RWPE2 (cell line): ENCODE measurements around the gene LNPEP.

Experiments used
- ATAC-seq: fragments of 200-7000 bp; cut with Tn5 transposase; 3 replicates; pipeline ENCODE4 v1.9.1; 2021; ENCODE audit warnings: low read depth
- DNase-seq: peaks from one replicate; pipeline ENCODE4 v3.0.0-alpha.2; 2020; ENCODE audit warnings: low spot score
- H3K27ac ChIP-seq: fragments of 450-650 bp; 2 replicates; pipeline ENCODE4 v1.5.1; 2017; ENCODE audit warnings: mild to moderate bottlenecking; ENCODE audit not compliant: poor library complexity, severe bottlenecking
- H3K27me3 ChIP-seq: fragments of 250-450 bp; sonication (Bioruptor Pico); 2 replicates; pipeline ENCODE4 v1.5.1; 2021; ENCODE audit warnings: mild to moderate bottlenecking, moderate library complexity; ENCODE audit not compliant: insufficient read depth, poor library complexity, severe bottlenecking
- H3K36me3 ChIP-seq: fragments of 250-450 bp; sonication (Bioruptor Pico); 2 replicates; pipeline ENCODE4 v1.5.1; 2020; ENCODE audit warnings: low read depth, mild to moderate bottlenecking, moderate library complexity
- H3K4me1 ChIP-seq: fragments of 250-450 bp; sonication (Bioruptor Pico); 2 replicates; pipeline ENCODE4 v1.5.1; 2021; ENCODE audit warnings: mild to moderate bottlenecking, moderate library complexity; ENCODE audit not compliant: insufficient read depth, poor library complexity, severe bottlenecking
- H3K4me3 ChIP-seq: fragments of 250-450 bp; sonication (Bioruptor Pico); 2 replicates; pipeline ENCODE4 v1.5.1; 2021; ENCODE audit warnings: mild to moderate bottlenecking, moderate library complexity; ENCODE audit not compliant: severe bottlenecking
- H3K9me3 ChIP-seq: fragments of 250-450 bp; sonication (Bioruptor Pico); 2 replicates; pipeline ENCODE4 v1.5.1; 2021; ENCODE audit warnings: mild to moderate bottlenecking, moderate library complexity; ENCODE audit not compliant: severe bottlenecking
- TF ChIP-seq, protein P1 (sequence below): fragments of 450-650 bp; IDR thresholded peaks from one replicate; pipeline ENCODE4 v1.5.1; 2017; ENCODE audit warnings: mild to moderate bottlenecking, moderate library complexity; ENCODE audit not compliant: poor library complexity, severe bottlenecking

Gene LNPEP

DNA sequence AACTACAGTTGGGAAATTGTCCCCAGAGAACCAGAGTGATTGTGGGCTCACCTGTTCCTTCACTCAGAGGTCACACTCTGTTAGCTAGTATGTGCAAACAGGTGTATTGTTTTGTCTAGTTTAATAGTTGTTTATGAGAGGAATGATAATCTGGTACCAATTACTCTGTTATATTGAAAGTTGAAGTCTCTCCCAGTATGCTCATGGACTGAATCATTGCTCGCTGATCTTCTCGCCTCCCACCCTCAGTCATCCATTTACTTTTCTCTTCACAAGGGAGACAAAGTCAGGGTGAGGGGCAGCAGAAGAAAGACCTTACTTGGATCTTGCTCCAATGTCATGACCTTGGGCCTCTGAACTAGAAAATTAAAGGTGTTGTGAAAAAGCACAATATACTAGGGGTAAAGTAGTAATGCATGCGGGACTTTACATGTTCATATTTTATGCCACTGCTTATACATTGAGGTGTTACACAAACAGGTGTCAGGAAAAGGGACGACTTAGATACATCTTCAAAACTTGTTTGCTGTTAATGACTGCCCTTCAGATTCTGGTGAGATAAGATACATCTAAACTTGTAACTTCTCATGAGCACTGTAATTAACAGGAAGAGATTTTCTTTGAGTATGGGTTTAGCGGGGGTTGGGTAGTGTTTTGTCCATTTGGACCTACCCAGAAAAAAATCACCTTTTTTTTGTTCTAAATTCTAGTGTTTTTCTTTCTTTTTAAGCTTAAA, 36.9 kb downstream of the LNPEP start:
- Histone ChIP-seq H3K4me3 (no peak overlapping the region), H3K9me3 (no peaks in the 10 kb centered on the region), H3K27me3 (no peaks in the 10 kb centered on the region), H3K4me1 (peaks cover 13% of the 10 kb centered on the region), H3K27ac (no peak overlapping the region), H3K36me3 (no peaks in the 10 kb centered on the region)
- TF ChIP-seq, protein P1, sequence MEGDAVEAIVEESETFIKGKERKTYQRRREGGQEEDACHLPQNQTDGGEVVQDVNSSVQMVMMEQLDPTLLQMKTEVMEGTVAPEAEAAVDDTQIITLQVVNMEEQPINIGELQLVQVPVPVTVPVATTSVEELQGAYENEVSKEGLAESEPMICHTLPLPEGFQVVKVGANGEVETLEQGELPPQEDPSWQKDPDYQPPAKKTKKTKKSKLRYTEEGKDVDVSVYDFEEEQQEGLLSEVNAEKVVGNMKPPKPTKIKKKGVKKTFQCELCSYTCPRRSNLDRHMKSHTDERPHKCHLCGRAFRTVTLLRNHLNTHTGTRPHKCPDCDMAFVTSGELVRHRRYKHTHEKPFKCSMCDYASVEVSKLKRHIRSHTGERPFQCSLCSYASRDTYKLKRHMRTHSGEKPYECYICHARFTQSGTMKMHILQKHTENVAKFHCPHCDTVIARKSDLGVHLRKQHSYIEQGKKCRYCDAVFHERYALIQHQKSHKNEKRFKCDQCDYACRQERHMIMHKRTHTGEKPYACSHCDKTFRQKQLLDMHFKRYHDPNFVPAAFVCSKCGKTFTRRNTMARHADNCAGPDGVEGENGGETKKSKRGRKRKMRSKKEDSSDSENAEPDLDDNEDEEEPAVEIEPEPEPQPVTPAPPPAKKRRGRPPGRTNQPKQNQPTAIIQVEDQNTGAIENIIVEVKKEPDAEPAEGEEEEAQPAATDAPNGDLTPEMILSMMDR: no peak
- ATAC-seq (no peak), DNase-seq (no peak)

DNA sequence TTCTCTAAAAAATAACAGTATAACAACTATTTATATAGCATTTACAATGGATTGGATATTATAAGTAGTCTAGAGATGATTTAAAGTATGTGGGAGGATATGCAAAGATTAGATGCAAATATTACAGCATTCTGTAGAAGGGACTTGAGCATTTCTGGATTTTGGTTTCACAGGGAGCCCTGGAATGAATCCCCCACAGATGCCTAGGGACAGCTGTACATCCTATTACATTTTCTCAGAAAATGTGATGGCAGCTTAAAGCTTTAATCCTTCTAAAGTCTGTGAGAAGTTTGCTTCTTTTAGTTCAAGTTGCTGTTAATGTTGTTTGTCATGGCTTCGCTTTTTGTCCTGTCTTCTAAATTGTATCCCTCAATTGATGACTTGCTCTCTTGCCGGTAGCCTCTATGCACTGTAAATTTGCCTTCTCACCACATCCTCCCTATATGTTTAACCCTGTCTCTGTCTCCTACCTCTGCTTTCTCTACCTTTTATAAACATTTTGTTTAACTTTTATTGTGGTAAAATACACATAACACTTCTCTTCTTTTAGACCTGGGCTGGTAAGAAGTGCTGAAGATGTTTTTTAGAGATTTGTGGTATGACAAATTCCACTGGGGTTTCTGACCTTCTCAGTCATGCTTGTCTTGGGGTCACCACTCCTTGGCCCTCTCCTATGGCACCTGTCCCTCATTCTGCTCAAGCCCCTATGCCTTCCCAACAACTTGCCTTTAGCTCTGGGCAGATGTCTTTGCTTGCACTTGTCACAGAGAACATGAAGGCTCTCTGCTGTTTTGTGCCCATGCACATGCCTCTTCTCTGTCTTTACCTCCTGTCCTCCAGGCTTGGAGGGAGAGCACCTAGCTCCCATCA, 37.9 kb downstream of the LNPEP start:
- Histone ChIP-seq H3K36me3 (no peaks in the 10 kb centered on the region), H3K4me3 (no peak overlapping the region), H3K4me1 (peaks cover 3% of the 10 kb centered on the region), H3K27me3 (no peaks in the 10 kb centered on the region), H3K27ac (no peak overlapping the region), H3K9me3 (no peaks in the 10 kb centered on the region)
- DNase-seq (no peak), ATAC-seq (no peak)
- TF ChIP-seq, protein P1: no peak

DNA sequence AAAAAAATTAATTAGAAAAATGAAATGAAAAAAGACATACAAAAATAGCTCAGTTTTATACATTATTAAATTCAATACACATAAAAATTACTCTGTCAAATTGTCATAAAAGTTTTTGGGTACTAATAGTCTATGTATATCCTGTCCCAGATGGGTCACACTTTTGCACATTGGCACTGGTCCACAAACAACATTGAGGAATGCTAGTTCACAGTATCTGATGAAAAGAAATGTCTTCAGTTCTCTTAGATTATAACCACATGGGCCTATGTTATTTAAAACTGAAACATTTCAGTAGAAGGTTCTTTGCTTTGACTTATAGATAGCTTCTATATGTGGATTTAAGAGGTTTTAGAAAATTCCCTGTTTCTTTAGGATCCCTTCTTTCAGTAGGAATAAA, 39.8 kb downstream of the LNPEP start:
- no peaks in the 10 kb centered on the region for H3K9me3 ChIP-seq
- no peaks in the 10 kb centered on the region for H3K27me3 ChIP-seq
- TF ChIP-seq, protein P1: no peak
- no peak overlapping the region for H3K4me3 ChIP-seq
- ATAC-seq (no peak), DNase-seq (no peak)
- no peak overlapping the region for H3K27ac ChIP-seq
- peaks cover 17% of the 10 kb centered on the region for H3K36me3 ChIP-seq
- no peaks in the 10 kb centered on the region for H3K4me1 ChIP-seq

DNA sequence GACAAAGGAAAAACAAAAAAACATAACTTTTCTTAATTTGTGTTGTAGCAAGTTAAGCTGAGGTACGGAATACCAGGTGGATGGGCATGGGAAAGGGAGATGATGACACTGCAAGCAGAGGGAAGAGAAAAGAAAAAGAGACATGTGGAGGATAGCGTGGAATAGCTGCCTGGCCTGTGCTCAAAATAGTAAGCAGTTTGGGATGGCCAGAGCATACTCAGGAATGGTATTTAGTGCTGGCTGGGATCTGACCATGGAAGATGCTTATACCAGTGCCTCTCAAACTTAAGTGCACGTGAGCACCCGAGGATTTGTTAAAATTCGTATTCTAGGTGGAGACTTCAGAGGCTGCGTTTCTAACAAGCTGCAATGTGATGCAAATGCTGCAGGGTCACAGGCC, 41.3 kb downstream of the LNPEP start:
- H3K4me1 ChIP-seq: no peaks in the 10 kb centered on the region
- no peaks in the 10 kb centered on the region for H3K9me3 ChIP-seq
- ATAC-seq (no peak), DNase-seq (no peak)
- no peaks in the 10 kb centered on the region for H3K27me3 ChIP-seq
- no peak overlapping the region for H3K4me3 ChIP-seq
- H3K36me3 ChIP-seq: peaks cover 22% of the 10 kb centered on the region
- TF ChIP-seq, protein P1: no peak
- H3K27ac ChIP-seq: no peak overlapping the region
